HCT116 (cell line): ENCODE measurements around the gene THPO. TPM values are rescaled to one million over a fixed set of nuclear protein-coding genes. Genes with fewer than 3 reads are reported as not detected.

Experiments used
- ATAC-seq: fragments of 200-7000 bp; cut with Tn5 transposase; 2 replicates; pipeline ENCODE4 v1.9.1; 2020; ENCODE audit warnings: mild to moderate bottlenecking, moderate library complexity
- BruUV-seq: library from RNA; stranded (reverse); fragments of 400-500 nt; replicated peaks from 2 replicates; lab custom pipeline; 2021; lab: Mats Ljungman, UMichigan
- CTCF ChIA-PET: fragments of 300-600 bp; sonication (Branson Sonifier 250); formaldehyde crosslinking; loops from one replicate; lab custom pipeline; 2021; ENCODE audit warnings: antibody characterized with exemption; lab: Charles Lee
- POLR2A ChIA-PET: fragments of 300-600, 350-600 bp; sonication (Branson Sonifier 250); formaldehyde crosslinking; loops from one replicate; lab custom pipeline; 2021; ENCODE audit warnings: antibody characterized with exemption; lab: Charles Lee
- RAD21 ChIA-PET, 2 experiments: fragments of 300-600 bp; sonication (Branson Sonifier 250); formaldehyde crosslinking; loops; one replicate each; lab custom pipeline; 2023; ENCODE audit warnings: low total read pairs in 2 of 2; ENCODE audit not compliant: uncharacterized antibody in 2 of 2, unreplicated experiment in 2 of 2, low non-redundant PET in 1 of 2; lab: Charles Lee
- DNase-seq: peaks from one replicate; pipeline ENCODE4 v3.0.0-alpha.2; 2010; ENCODE audit warnings: low read depth, low spot score
- H2AFZ ChIP-seq: fragments of 200-600 bp; shearing (Covaris generic), sonication (generic); 2 replicates; pipeline ENCODE4 v1.6.1; 2017; ENCODE audit warnings: low read depth, mixed run types, mixed read lengths, antibody characterized with exemption, low read length; ENCODE audit not compliant: poor library complexity, severe bottlenecking
- H3K27ac ChIP-seq: 2 replicates; pipeline ENCODE4 v1.5.1; 2012; ENCODE audit warnings: low read depth, low read length
- H3K27me3 ChIP-seq: fragments of 200-600 bp; sonication (generic); 2 replicates; pipeline ENCODE4 v1.6.1; 2016; ENCODE audit warnings: mixed run types, low read length, mixed read lengths; ENCODE audit not compliant: insufficient read depth
- H3K36me3 ChIP-seq, 2 experiments: fragments of 200-500 bp in 1 of 2; fragments of 200-600 bp in 1 of 2; sonication (Bioruptor generic) in 1 of 2; sonication (generic) in 1 of 2; 2 replicates each; pipeline versions ENCODE4 v1.5.1 to v1.6.1; 2014 to 2016; ENCODE audit warnings: low read length in 2 of 2, inconsistent platforms in 1 of 2, mixed read lengths in 1 of 2, mixed run types in 1 of 2; ENCODE audit not compliant: insufficient read depth in 2 of 2, control insufficient read depth in 1 of 2
- H3K4me1 ChIP-seq, 2 experiments: fragments of 200-600 bp in 1 of 2; sonication (generic) in 1 of 2; 2 replicates each; pipeline versions ENCODE4 v1.5.1 to v1.6.1; 2012 to 2017; ENCODE audit warnings: low read length in 2 of 2, inconsistent platforms in 1 of 2, mild to moderate bottlenecking in 1 of 2, mixed read lengths in 1 of 2, mixed run types in 1 of 2, moderate library complexity in 1 of 2; ENCODE audit not compliant: insufficient read depth in 2 of 2, control insufficient read depth in 1 of 2
- H3K4me2 ChIP-seq: fragments of 200-600 bp; sonication (generic); 2 replicates; pipeline ENCODE4 v1.6.1; 2017; ENCODE audit warnings: mixed run types, low read length, mixed read lengths
- H3K4me3 ChIP-seq, 2 experiments: fragments of 200-600 bp in 1 of 2; sonication (generic) in 1 of 2; replicated peaks in 1 of 2; 2 replicates each; pipeline ENCODE4 v1.5.1; 2011 to 2016; ENCODE audit warnings: low read length in 2 of 2, control low read depth in 1 of 2, low read depth in 1 of 2, mild to moderate bottlenecking in 1 of 2, mixed read lengths in 1 of 2, mixed run types in 1 of 2
- H3K79me2 ChIP-seq: fragments of 200-600 bp; sonication (generic); 2 replicates; pipeline ENCODE4 v1.6.1; 2017; ENCODE audit warnings: mild to moderate bottlenecking, mixed run types, low read length, moderate library complexity, mixed read lengths; ENCODE audit not compliant: insufficient read depth
- H3K9ac ChIP-seq: fragments of 200-600 bp; sonication (generic); 2 replicates; pipeline ENCODE4 v1.6.1; 2016; ENCODE audit warnings: low read length, mixed read lengths
- H3K9me2 ChIP-seq: fragments of 200-600 bp; sonication (generic), shearing (Covaris generic); 2 replicates; pipeline ENCODE4 v1.6.1; 2017; ENCODE audit warnings: mixed run types, mild to moderate bottlenecking, moderate library complexity; ENCODE audit not compliant: insufficient read depth
- H3K9me3 ChIP-seq, 2 experiments: fragments of 200-500 bp in 1 of 2; fragments of 200-600 bp in 1 of 2; sonication (Bioruptor generic) in 1 of 2; sonication (generic) in 1 of 2; 2 replicates each; pipeline ENCODE4 v1.6.1; 2014 to 2017; ENCODE audit warnings: low read length in 2 of 2, mixed read lengths in 2 of 2, inconsistent platforms in 1 of 2, low read depth in 1 of 2, mild to moderate bottlenecking in 1 of 2, mixed run types in 1 of 2, moderate library complexity in 1 of 2; ENCODE audit not compliant: control insufficient read depth in 1 of 2, insufficient read depth in 1 of 2
- H4K20me1 ChIP-seq: fragments of 200-600 bp; sonication (generic), shearing (Covaris generic); 2 replicates; pipeline ENCODE4 v1.6.1; 2017; ENCODE audit warnings: mixed run types, mild to moderate bottlenecking, moderate library complexity; ENCODE audit not compliant: insufficient read depth
- EZH2 ChIP-seq: fragments of 200-600 bp; sonication (generic); IDR thresholded peaks from 2 replicates; pipeline ENCODE4 v1.6.1; 2017; ENCODE audit warnings: antibody characterized with exemption, mixed run types
- FOSL1 ChIP-seq: IDR thresholded peaks from 2 replicates; pipeline ENCODE4 v1.6.1; 2012; ENCODE audit warnings: low read depth
- RAD21 ChIP-seq: IDR thresholded peaks from 2 replicates; pipeline ENCODE4 v1.6.1; 2012; ENCODE audit warnings: low read depth, mild to moderate bottlenecking
- intact Hi-C: fragments of 100-400 bp; cut with micrococcal nuclease; formaldehyde crosslinking; loops from 2 replicates; pipeline ENCODE4 v1.10.0; 2022
- total RNA-seq: library from RNA; stranded (reverse); gene quantifications from one replicate; pipeline ENCODE4 v1.2.1, GENCODE V29; 2021; ENCODE audit not compliant: unreplicated experiment

Gene THPO
- total RNA-seq, 1 experiment from 2014 or later, result not detected

DNA sequence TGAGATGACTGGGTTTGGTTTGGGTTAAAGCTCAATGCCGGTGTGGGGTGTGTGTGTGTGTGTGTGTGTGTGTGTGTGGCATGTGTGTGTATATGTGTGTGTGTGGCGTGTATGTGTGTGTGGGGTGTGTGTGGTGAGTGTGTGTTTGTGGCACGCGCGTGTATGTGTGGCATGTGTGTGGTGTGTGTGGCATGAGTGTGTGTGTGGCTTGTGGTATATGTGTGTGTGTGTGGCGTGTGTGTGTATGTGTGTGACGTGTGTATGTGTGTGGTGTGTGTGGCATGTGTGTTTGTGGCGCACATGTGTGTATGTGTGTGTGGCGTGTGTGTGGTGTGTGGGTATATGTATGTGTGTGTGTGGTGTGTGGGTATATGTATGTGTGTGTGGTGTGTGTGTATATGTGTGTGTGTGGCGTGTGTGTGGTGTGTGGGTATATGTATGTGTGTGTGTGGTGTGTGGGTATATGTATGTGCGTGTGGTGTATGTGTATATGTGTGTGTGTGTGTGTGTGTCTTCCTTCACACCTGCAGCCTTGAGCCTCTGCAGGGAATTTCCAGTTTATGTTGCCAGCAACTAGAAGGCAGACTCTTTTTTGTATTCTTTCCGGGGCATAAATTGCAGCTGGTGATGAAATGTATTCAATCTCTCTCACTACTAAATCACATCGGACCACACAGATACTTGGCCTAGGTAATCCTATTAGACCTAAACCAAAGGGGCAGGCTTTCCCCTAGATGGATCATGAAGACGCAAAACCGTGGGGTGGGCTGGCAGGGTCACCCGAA is 36.6 kb upstream of the THPO start:
- CTCF ChIA-PET, result interaction anchor here (1.0 kb wide), 1 partner anchor 56 kb away, joined by 3 read pairs; no protein-coding TSS in a partner anchor
- TF ChIP-seq RAD21, result no peak
- RAD21 ChIA-PET, result interaction anchor here in 1 of 2 experiments (0.6 kb wide), 1 partner anchor 269 kb away, joined by 3 read pairs; no protein-coding TSS in a partner anchor

DNA sequence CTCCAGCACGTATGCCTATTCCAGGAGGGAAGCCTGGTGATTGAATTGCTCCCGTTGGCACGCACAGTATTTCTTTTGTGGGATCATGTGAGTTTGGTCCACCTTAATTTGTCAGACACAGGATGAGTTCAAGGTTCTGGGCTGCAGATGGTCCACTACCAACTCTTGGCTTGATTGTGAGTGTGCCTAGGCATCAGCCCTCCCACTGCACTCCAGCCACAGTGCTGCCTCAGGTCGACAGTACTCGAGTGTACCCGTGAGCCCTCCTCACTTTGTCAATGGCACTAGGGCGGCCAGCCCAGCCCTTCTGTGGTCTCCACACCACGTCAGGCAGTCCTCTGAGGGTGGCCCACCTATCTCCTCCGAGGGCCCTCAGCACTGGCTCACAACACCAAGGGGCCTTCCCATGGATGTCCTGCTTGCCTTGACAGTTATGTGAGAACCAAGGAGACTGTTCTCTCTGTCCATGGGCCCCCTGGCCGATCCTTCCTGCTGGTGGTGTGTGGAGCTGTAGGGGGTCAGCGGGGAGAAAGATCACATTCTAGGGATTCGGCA is 32.0 kb upstream of the THPO start:
- Histone ChIP-seq H2AFZ (no peak overlapping the region), H3K9me3 (no peaks in the 10 kb centered on the region), H3K79me2 (no peaks in the 10 kb centered on the region), H3K27me3 (no peaks in the 10 kb centered on the region), H3K27ac (no peak overlapping the region), H3K4me2 (no peak overlapping the region), H3K36me3 (no peaks in the 10 kb centered on the region), H4K20me1 (no peaks in the 10 kb centered on the region), H3K9me2 (no peaks in the 10 kb centered on the region), H3K4me1 (peaks cover 0 to 7% of the 10 kb centered on the region in 2 experiments; a peak in 2 of 4 replicates), H3K9ac (no peak overlapping the region), H3K4me3 (no peak overlapping the region)
- TF ChIP-seq FOSL1, result no peak
- no peak for TF ChIP-seq EZH2
- ChIA-PET RAD21 (no interaction called here), POLR2A (no interaction called here), CTCF (interaction anchor here (1.2 kb wide), 1 partner anchor 8 kb away, joined by 3 read pairs; no protein-coding TSS in a partner anchor)
- intact Hi-C loops, result no loop called here
- ATAC-seq (no peak), DNase-seq (no peak)
- no TSS peak for BruUV-seq

More for the DNA sequence above, 36.6 kb upstream of the THPO start:
- ATAC-seq, result no peak
- Histone ChIP-seq H3K4me2 (no peak overlapping the region), H3K27me3 (no peaks in the 10 kb centered on the region), H3K27ac (no peak overlapping the region), H3K4me1 (no peaks in the 10 kb centered on the region), H3K79me2 (no peaks in the 10 kb centered on the region), H3K36me3 (no peaks in the 10 kb centered on the region), H3K4me3 (no peak overlapping the region), H3K9me3 (no peaks in the 10 kb centered on the region), H4K20me1 (no peaks in the 10 kb centered on the region), H2AFZ (no peak overlapping the region), H3K9ac (no peak overlapping the region), H3K9me2 (no peaks in the 10 kb centered on the region)
- DNase-seq, result no peak
- POLR2A ChIA-PET, result interaction anchor here (0.7 kb wide), 1 partner anchor 36 kb away, joined by 3 read pairs; no protein-coding TSS in a partner anchor
- no TSS peak for BruUV-seq
- intact Hi-C loops, result no loop called here
